WTC11 (cell line): ENCODE measurements around the gene NEK8. TPM values are rescaled to one million over a fixed set of nuclear protein-coding genes. Genes with fewer than 3 reads are reported as not detected.

ENCODE experiments used
- ATAC-seq: fragments of 200-7000 bp; cut with Tn5 transposase; 2 replicates; pipeline ENCODE4 v1.10.0; 2021; ENCODE audit warnings: mild to moderate bottlenecking, moderate library complexity
- CTCF ChIA-PET: fragments of 300-600 bp; sonication (Branson Sonifier 250); formaldehyde crosslinking; loops from one replicate; lab custom pipeline; 2021; ENCODE audit warnings: antibody characterized with exemption; lab: Charles Lee
- POLR2A ChIA-PET: fragments of 350-600 bp; sonication (Branson Sonifier 250); formaldehyde crosslinking; loops from one replicate; lab custom pipeline; 2021; ENCODE audit warnings: antibody characterized with exemption; lab: Charles Lee
- DNase-seq: peaks from one replicate; pipeline ENCODE4 v3.0.0; 2021; ENCODE audit warnings: low spot score
- H3K27ac Mint-ChIP-seq: 2 replicates; pipeline ENCODE4 v1.8.0; 2021; ENCODE audit warnings: mixed read lengths
- H3K27me3 Mint-ChIP-seq: 2 replicates; pipeline ENCODE4 v1.8.0; 2021; ENCODE audit warnings: low read depth, mild to moderate bottlenecking, moderate library complexity, mixed read lengths
- H3K36me3 Mint-ChIP-seq: 2 replicates; pipeline ENCODE4 v1.8.0; 2021; ENCODE audit warnings: mixed read lengths
- H3K4me1 Mint-ChIP-seq: 2 replicates; pipeline ENCODE4 v1.8.0; 2022; ENCODE audit warnings: mixed read lengths
- H3K4me3 Mint-ChIP-seq: 2 replicates; pipeline ENCODE4 v1.8.0; 2021; ENCODE audit warnings: mild to moderate bottlenecking, moderate library complexity, mixed read lengths
- H3K9me3 Mint-ChIP-seq: 2 replicates; pipeline ENCODE4 v1.8.0; 2021; ENCODE audit warnings: mixed read lengths
- CREB1 ChIP-seq: sonication (generic); formaldehyde crosslinking; IDR thresholded peaks from 2 replicates; pipeline ENCODE4 v1.8.0; 2023; ENCODE audit warnings: mild to moderate bottlenecking, missing genetic modification reagents
- FOXJ3 ChIP-seq: sonication (generic); formaldehyde crosslinking; IDR thresholded peaks from 2 replicates; pipeline ENCODE4 v1.9.0; 2021; ENCODE audit warnings: missing genetic modification reagents, mild to moderate bottlenecking, borderline replicate concordance
- FOXK1 ChIP-seq: sonication (generic); formaldehyde crosslinking; IDR thresholded peaks from 2 replicates; pipeline ENCODE4 v1.8.0; 2022; ENCODE audit warnings: mild to moderate bottlenecking, moderate library complexity, missing genetic modification reagents
- GRHL2 ChIP-seq: fragments of 250-450 bp; sonication (Bioruptor Pico); IDR thresholded peaks from 2 replicates; pipeline ENCODE4 v1.8.0; 2022; ENCODE audit warnings: mild to moderate bottlenecking, moderate library complexity; ENCODE audit not compliant: insufficient replicate concordance, severe bottlenecking
- NFE2L1 ChIP-seq: sonication (generic); formaldehyde crosslinking; IDR thresholded peaks from 2 replicates; pipeline ENCODE4 v1.8.1; 2023; ENCODE audit warnings: missing genetic modification reagents
- ZNF671 ChIP-seq: fragments of 250-450 bp; sonication (Bioruptor Pico); IDR thresholded peaks from 2 replicates; pipeline ENCODE4 v1.8.0; 2021; ENCODE audit warnings: mild to moderate bottlenecking
- total RNA-seq: library from RNA; stranded (reverse); gene quantifications from 3 replicates; pipeline ENCODE4 v1.2.3, GENCODE V29; 2021
- TF ChIP-seq, protein P1 (sequence below): sonication (generic); formaldehyde crosslinking; IDR thresholded peaks from 2 replicates; pipeline ENCODE4 v1.8.1; 2022; ENCODE audit warnings: low read depth, missing genetic modification reagents, borderline replicate concordance
- TF ChIP-seq, protein P2 (sequence below): sonication (generic); formaldehyde crosslinking; conservative IDR thresholded peaks from 2 replicates; pipeline ENCODE4 v1.8.1; 2023; ENCODE audit warnings: mild to moderate bottlenecking, low read depth, missing genetic modification reagents, moderate library complexity
- TF ChIP-seq, protein P3 (sequence below): fragments of 250-450 bp; sonication (Bioruptor Pico); IDR thresholded peaks from 2 replicates; pipeline ENCODE4 v1.9.0; 2021; ENCODE audit warnings: mild to moderate bottlenecking, borderline replicate concordance
- TF ChIP-seq, protein P4 (sequence below): sonication (generic); formaldehyde crosslinking; IDR thresholded peaks from 2 replicates; pipeline ENCODE4 v1.8.0; 2022; ENCODE audit warnings: mild to moderate bottlenecking, missing genetic modification reagents
- TF ChIP-seq, protein P5 (sequence below): fragments of 200-600 bp; IDR thresholded peaks from 2 replicates; pipeline ENCODE4 v1.8.0; 2022; ENCODE audit warnings: antibody characterized with exemption
- TF ChIP-seq, protein P6 (sequence below): sonication (generic); formaldehyde crosslinking; IDR thresholded peaks from 2 replicates; pipeline ENCODE4 v1.8.1; 2023; ENCODE audit warnings: mild to moderate bottlenecking, missing genetic modification reagents

Gene NEK8
- total RNA-seq, 1 experiment from 2014 or later, result 25.0 TPM

DNA sequence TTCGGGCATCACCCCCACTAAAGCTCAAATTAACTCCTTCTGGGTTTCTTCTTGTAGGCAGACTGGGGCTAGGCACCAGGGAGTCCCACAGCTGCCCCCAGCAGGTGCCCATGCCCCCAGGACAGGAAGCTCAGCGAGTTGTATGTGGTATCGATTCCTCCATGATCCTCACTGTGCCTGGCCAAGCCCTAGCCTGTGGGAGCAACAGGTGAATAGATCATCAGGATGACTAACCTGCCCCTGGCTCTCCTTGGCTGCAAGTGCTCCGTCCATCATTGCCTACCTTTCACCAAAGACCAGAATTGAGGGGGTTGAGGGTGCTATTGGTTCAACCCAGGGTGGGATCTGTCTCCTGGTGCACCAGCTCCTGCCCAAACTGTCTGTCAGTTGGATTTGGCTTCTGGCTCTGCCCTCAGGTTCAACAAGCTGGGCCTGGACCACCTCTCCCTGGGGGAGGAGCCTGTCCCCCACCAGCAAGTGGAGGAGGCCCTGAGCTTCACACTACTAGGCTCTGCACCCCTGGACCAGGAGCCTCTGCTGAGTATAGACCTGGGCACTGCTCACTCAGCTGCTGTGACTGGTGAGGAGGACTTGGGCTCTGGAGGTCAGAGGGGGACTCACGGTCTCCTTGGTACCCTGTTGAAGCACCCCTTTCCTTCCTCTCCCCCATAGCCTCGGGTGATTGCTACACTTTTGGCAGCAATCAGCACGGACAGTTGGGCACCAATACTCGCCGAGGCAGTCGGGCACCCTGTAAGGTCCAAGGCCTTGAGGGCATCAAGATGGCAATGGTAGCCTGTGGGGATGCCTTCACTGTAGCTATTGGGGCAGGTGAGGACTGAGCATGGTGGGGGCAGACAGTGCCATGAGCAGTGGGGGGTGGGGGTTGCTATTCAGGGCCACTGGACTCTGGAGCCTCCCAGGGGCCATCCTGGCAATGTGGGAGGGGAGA lies 12.1 kb downstream of the NEK8 start (continued):
- TF ChIP-seq, protein P1, sequence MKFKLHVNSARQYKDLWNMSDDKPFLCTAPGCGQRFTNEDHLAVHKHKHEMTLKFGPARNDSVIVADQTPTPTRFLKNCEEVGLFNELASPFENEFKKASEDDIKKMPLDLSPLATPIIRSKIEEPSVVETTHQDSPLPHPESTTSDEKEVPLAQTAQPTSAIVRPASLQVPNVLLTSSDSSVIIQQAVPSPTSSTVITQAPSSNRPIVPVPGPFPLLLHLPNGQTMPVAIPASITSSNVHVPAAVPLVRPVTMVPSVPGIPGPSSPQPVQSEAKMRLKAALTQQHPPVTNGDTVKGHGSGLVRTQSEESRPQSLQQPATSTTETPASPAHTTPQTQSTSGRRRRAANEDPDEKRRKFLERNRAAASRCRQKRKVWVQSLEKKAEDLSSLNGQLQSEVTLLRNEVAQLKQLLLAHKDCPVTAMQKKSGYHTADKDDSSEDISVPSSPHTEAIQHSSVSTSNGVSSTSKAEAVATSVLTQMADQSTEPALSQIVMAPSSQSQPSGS (CRISPR knock-in tag), result no peak
- TF ChIP-seq ZNF671 (CRISPR knock-in tag) (no peak), GRHL2 (no peak), NFE2L1 (CRISPR knock-in tag) (no peak), CREB1 (CRISPR knock-in tag) (no peak)

DNA sequence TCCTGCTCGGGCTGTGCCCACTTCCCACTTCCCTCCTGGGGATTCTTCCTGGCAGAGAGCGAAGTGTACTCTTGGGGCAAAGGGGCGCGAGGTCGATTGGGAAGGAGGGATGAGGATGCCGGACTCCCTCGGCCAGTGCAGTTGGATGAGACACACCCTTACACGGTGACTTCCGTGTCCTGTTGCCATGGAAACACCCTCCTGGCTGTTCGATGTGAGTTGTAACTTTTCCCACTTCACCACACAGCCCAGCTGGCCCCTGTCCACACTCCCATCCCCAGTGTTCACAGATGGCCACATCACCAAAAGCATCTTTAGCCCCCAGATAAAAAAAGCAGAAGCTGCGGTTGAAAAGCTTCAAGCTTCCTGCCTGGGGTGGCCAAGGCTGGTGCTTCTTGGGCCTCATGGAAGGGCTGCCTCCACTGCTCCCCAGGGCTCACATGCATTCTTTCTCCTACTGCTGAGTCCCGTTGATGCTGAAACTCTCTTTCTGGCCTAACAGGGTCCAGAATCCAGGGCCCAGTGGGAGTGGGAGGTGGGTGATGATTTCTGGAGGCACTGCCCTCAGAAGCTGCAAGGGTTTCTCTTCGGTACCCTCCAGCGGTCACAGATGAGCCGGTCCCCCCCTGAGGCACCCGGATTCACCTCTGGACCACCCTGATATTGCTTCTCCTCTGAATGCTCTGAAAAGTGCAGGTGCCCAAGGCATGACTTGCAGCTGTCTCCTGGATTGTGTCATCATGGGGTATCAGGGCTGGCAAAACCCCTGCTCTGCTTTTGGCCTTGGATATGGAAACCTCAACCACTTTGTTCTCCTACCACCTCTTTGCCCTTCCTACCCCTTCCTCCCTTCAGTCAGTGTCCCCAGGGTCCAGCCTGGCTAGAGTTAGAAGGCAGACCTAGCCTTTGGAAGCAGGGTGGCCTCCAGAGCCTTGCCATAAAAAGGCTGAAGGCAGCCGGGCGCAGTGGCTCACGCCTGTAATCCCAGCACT lies 13.1 kb downstream of the NEK8 start:
- Mint-ChIP-seq H3K4me1 (peaks cover 22% of the 10 kb centered on the region), H3K4me3 (peak overlapping the region; percentile 75; the same call in 1 of the 2 replicates), H3K36me3 (peaks cover 18% of the 10 kb centered on the region), H3K9me3 (no peaks in the 10 kb centered on the region), H3K27me3 (no peaks in the 10 kb centered on the region), H3K27ac (peak overlapping the region; percentile 69)
- POLR2A ChIA-PET, result interaction anchor here (0.5 to 13.5 kb wide), 4 partner anchors 15 to 36 kb away, joined by 3 to 310 read pairs (median 6); partner anchors contain the start of genes NEK8, PROCA1, RPL23A and TLCD1
- ATAC-seq, result no peak
- no peak for DNase-seq
- CTCF ChIA-PET, result interaction anchor here (0.6 to 13.9 kb wide), 7 partner anchors 8 to 107 kb away, joined by 3 to 541 read pairs (median 4); partner anchors contain the start of genes NEK8 and TLCD1
- TF ChIP-seq, protein P2, sequence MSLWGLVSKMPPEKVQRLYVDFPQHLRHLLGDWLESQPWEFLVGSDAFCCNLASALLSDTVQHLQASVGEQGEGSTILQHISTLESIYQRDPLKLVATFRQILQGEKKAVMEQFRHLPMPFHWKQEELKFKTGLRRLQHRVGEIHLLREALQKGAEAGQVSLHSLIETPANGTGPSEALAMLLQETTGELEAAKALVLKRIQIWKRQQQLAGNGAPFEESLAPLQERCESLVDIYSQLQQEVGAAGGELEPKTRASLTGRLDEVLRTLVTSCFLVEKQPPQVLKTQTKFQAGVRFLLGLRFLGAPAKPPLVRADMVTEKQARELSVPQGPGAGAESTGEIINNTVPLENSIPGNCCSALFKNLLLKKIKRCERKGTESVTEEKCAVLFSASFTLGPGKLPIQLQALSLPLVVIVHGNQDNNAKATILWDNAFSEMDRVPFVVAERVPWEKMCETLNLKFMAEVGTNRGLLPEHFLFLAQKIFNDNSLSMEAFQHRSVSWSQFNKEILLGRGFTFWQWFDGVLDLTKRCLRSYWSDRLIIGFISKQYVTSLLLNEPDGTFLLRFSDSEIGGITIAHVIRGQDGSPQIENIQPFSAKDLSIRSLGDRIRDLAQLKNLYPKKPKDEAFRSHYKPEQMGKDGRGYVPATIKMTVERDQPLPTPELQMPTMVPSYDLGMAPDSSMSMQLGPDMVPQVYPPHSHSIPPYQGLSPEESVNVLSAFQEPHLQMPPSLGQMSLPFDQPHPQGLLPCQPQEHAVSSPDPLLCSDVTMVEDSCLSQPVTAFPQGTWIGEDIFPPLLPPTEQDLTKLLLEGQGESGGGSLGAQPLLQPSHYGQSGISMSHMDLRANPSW (CRISPR knock-in tag), result no peak
- TF ChIP-seq, protein P3, sequence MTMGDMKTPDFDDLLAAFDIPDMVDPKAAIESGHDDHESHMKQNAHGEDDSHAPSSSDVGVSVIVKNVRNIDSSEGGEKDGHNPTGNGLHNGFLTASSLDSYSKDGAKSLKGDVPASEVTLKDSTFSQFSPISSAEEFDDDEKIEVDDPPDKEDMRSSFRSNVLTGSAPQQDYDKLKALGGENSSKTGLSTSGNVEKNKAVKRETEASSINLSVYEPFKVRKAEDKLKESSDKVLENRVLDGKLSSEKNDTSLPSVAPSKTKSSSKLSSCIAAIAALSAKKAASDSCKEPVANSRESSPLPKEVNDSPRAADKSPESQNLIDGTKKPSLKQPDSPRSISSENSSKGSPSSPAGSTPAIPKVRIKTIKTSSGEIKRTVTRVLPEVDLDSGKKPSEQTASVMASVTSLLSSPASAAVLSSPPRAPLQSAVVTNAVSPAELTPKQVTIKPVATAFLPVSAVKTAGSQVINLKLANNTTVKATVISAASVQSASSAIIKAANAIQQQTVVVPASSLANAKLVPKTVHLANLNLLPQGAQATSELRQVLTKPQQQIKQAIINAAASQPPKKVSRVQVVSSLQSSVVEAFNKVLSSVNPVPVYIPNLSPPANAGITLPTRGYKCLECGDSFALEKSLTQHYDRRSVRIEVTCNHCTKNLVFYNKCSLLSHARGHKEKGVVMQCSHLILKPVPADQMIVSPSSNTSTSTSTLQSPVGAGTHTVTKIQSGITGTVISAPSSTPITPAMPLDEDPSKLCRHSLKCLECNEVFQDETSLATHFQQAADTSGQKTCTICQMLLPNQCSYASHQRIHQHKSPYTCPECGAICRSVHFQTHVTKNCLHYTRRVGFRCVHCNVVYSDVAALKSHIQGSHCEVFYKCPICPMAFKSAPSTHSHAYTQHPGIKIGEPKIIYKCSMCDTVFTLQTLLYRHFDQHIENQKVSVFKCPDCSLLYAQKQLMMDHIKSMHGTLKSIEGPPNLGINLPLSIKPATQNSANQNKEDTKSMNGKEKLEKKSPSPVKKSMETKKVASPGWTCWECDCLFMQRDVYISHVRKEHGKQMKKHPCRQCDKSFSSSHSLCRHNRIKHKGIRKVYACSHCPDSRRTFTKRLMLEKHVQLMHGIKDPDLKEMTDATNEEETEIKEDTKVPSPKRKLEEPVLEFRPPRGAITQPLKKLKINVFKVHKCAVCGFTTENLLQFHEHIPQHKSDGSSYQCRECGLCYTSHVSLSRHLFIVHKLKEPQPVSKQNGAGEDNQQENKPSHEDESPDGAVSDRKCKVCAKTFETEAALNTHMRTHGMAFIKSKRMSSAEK (CRISPR knock-in tag), result no peak
- TF ChIP-seq, protein P4, sequence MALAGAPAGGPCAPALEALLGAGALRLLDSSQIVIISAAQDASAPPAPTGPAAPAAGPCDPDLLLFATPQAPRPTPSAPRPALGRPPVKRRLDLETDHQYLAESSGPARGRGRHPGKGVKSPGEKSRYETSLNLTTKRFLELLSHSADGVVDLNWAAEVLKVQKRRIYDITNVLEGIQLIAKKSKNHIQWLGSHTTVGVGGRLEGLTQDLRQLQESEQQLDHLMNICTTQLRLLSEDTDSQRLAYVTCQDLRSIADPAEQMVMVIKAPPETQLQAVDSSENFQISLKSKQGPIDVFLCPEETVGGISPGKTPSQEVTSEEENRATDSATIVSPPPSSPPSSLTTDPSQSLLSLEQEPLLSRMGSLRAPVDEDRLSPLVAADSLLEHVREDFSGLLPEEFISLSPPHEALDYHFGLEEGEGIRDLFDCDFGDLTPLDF (CRISPR knock-in tag), result no peak
- no peak for TF ChIP-seq FOXK1
- no peak for TF ChIP-seq FOXJ3 (CRISPR knock-in tag)
- TF ChIP-seq, protein P5, sequence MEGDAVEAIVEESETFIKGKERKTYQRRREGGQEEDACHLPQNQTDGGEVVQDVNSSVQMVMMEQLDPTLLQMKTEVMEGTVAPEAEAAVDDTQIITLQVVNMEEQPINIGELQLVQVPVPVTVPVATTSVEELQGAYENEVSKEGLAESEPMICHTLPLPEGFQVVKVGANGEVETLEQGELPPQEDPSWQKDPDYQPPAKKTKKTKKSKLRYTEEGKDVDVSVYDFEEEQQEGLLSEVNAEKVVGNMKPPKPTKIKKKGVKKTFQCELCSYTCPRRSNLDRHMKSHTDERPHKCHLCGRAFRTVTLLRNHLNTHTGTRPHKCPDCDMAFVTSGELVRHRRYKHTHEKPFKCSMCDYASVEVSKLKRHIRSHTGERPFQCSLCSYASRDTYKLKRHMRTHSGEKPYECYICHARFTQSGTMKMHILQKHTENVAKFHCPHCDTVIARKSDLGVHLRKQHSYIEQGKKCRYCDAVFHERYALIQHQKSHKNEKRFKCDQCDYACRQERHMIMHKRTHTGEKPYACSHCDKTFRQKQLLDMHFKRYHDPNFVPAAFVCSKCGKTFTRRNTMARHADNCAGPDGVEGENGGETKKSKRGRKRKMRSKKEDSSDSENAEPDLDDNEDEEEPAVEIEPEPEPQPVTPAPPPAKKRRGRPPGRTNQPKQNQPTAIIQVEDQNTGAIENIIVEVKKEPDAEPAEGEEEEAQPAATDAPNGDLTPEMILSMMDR, result no peak
- TF ChIP-seq NFE2L1 (CRISPR knock-in tag), result no peak
- TF ChIP-seq, protein P6, sequence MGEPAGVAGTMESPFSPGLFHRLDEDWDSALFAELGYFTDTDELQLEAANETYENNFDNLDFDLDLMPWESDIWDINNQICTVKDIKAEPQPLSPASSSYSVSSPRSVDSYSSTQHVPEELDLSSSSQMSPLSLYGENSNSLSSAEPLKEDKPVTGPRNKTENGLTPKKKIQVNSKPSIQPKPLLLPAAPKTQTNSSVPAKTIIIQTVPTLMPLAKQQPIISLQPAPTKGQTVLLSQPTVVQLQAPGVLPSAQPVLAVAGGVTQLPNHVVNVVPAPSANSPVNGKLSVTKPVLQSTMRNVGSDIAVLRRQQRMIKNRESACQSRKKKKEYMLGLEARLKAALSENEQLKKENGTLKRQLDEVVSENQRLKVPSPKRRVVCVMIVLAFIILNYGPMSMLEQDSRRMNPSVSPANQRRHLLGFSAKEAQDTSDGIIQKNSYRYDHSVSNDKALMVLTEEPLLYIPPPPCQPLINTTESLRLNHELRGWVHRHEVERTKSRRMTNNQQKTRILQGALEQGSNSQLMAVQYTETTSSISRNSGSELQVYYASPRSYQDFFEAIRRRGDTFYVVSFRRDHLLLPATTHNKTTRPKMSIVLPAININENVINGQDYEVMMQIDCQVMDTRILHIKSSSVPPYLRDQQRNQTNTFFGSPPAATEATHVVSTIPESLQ (CRISPR knock-in tag), result no peak
